GM18505 (cell line): Measurements from ENCODE around the gene SELP.

Source experiments
- ATAC-seq: cut with Tn5 transposase; IDR thresholded peaks from one replicate; pipeline ENCODE4 v1.9.1; 2021; ENCODE audit not compliant: unreplicated experiment
- POLR2A ChIP-seq: IDR thresholded peaks from 4 replicates; pipeline ENCODE4 v1.6.1; 2011; ENCODE audit warnings: borderline replicate concordance; ENCODE audit not compliant: insufficient read depth, insufficient read length; ENCODE audit errors: extremely low read depth

The SELP gene

GRCh38 chr1:169634877-169635276, 5.0 kb upstream of the SELP start:
- no peak for TF ChIP-seq POLR2A
- ATAC-seq = no peak

- TF ChIP-seq POLR2A = no peak
- no peak for ATAC-seq
Measured at GRCh38 chr1:169634145-169634544, 4.2 kb upstream of the SELP start.

- no peak for TF ChIP-seq POLR2A
- ATAC-seq = no peak
Measured at GRCh38 chr1:169631249-169631648, 1.3 kb upstream of the SELP start.

GRCh38 chr1:169624912-169625311, 5.0 kb downstream of the SELP start:
- no peak for ATAC-seq
- TF ChIP-seq POLR2A = no peak

- ATAC-seq = no peak
- no peak for TF ChIP-seq POLR2A
Measured at GRCh38 chr1:169624122-169624521, 5.8 kb downstream of the SELP start.

GRCh38 chr1:169623132-169623926, 6.6 kb downstream of the SELP start:
- TF ChIP-seq POLR2A = no peak
- ATAC-seq = no peak

- TF ChIP-seq POLR2A = no peak
- no peak for ATAC-seq
Measured at GRCh38 chr1:169620565-169620964, 9.4 kb downstream of the SELP start.

- no peak for ATAC-seq
- TF ChIP-seq POLR2A = no peak
Measured at GRCh38 chr1:169618367-169618766, 11.6 kb downstream of the SELP start.

- no peak for ATAC-seq
- TF ChIP-seq POLR2A = no peak
Measured at GRCh38 chr1:169615803-169616202, 14.1 kb downstream of the SELP start.

- ATAC-seq = no peak
- no peak for TF ChIP-seq POLR2A
Measured at GRCh38 chr1:169610858-169611257, 19.1 kb downstream of the SELP start.

- no peak for ATAC-seq
- TF ChIP-seq POLR2A = no peak
Measured at GRCh38 chr1:169610108-169610507, 19.8 kb downstream of the SELP start.

- no peak for ATAC-seq
- no peak for TF ChIP-seq POLR2A
Measured at GRCh38 chr1:169608226-169608625, 21.7 kb downstream of the SELP start.

GRCh38 chr1:169604781-169605560, 25.0 kb downstream of the SELP start:
- TF ChIP-seq POLR2A = no peak
- no peak for ATAC-seq

GRCh38 chr1:169601096-169601881, 28.6 kb downstream of the SELP start:
- ATAC-seq = no peak
- no peak for TF ChIP-seq POLR2A
